ENCODE measurements around the gene LHX5.
A peak's percentile ranks its signal among the peaks of the same experiment; 100 is the strongest.

LHX5 gene

DNA sequence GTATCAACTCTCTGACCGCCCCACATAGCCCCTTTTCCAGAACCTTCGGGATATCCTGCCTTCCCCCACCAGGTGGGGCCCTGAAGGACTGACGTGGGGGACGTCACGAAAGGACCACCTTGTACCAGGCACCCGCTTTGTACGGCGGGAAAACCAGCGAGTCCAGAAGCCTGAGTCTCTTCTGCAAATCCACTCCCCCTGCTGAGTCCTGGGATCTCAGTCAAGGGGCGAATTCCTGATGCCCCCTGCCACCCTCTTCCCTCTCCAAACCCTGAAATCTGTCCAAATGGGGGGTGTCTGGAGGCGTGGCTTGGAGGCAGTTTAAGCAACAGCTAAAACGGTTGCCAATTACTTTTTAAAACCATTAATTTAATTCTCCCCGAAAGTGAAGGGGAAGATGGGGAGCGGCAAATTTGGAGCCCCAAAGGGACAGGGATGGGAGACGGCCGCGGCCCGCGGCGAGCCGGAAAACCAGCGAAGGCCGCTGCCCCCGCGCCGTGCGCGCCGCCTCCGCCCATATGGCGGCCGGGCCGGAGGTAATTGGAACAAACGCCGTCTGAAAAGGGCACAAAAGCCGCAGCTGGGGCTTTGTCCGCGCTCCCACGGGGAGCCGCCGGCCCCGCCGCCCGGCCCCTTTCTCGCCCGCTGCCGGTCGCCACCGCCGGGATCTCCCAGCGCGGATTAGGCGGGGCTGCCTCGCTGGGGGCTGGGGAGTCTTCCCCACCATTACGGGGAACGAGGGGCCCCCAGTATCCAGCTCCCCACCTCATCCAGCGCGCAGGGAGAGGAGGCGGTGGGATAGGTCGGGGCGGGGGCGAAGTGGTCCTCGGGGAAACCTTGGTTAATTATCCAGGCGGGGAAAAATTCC lies 6.6 kb downstream of the LHX5 start:
- no peak for DNase-seq

DNA sequence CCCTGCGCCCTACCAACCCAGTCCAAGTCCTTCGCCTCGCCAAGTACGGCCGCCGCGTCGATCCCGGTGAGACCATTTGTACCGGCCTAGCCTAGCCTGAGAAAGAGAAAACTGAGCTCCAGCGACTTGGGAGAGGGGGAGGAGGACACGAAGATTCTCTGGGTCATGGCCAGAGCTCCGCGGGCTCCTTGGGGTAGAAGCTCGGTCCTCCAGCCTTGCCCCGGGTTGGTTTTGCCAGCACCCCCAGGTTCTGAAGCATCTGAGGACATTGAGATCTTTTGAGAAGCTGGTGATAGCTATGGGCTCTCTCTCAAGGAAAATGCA lies 7.3 kb downstream of the LHX5 start:
- DNase-seq: no peak

DNA sequence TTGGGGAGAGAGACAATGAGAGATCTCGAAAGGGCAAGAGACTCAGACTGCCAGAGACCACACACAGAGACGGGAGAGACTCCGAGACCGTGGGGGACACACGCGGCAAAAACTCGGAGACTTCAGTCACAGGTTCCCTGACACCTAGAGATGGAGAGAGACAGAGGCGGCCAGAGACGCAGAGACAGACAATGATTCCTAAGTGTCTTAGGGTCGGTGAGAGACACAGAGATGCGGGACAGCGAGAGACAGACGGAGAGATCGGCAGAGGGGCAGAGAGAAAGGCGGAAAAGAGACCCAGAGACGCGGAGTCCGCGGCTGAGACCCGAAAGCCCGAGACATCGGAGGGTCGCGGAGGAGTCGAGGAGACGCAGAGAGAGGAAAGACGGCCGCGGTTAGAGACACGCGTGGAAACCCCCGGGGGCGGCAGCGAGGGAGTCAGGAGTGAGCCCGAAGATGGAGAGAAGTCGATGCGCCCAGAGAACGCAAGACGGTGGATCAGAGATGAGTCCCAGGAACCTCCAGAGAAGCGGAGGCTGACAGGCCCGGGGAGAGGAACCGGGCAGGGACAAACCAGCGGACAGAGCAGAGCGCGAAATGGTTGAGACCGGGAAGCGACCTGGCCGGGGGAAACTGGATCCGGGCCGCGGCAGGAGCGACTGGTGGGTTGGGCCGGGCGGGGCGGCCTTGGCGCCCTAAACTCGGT lies 7.8 kb downstream of the LHX5 start:
- DNase-seq: no peak

DNA sequence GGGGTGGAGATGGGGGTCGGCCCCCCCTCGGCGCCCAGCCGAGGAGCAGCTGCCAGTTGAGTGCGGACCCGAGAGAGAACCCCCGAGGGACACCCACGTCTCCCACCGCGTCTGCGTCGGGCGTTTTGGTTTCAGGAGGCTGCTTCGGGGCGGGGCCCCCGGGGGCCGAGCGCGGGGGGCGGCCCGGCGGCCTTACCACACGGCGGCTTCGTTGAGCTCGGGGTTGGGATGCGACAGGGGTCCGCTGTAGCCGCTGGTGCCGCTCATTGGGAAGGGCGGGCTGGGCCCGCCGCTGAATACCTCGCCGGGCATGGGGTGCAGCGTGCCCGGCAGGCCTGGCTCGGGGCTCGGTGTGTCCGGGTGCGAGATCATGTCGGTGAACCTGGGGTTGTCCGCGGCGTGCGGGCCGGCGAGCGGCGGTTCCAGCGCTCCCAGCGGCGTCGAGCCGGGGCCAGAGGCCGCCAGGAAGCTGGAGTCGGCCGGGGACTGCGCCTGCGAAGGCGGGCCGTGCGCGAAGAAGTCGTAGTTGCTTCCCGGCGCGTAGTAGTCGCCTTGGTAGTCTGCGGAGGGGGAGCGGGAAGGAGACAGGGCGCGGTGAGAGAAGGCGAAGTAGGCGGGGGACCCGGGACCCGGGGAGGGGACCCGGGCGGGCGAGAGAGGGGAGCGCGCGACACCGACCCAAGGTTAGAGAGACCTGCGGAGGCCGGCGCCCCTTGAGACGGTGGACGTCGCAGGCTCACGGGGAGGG lies 8.5 kb downstream of the LHX5 start:
- no peak for DNase-seq

DNA sequence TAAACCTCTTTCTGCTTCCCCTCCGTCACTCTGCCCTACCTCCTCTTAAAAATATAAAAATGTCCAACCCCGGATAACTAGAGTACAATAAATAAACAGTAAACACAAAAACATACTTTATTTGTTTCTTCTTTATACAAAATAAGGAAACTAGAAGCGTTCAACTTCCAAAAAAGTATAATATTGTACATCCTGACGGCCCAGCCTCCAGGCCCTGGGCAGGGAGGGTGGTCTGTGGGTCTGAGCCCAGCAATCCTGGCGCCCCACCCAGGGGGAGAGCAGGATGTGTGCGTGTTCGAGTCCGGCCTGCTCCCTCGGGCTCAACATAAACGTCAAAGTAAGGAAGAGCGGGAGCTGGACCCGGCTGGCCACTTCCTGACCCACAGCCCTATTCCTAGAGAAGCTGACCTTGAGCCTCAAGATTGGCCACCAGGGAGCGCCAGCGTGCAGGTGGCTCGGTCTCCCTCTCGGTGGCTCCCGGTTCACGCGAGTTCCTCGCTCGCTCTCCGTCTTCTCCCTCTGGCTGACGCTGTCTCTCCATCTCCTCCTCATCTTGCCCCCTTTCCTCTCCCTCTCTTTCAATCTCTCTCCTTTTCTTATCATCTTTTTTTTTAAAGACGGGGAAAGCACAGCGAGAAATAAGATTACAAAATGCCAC lies 9.4 kb downstream of the LHX5 start:
- peak; percentile 66 for DNase-seq

DNA sequence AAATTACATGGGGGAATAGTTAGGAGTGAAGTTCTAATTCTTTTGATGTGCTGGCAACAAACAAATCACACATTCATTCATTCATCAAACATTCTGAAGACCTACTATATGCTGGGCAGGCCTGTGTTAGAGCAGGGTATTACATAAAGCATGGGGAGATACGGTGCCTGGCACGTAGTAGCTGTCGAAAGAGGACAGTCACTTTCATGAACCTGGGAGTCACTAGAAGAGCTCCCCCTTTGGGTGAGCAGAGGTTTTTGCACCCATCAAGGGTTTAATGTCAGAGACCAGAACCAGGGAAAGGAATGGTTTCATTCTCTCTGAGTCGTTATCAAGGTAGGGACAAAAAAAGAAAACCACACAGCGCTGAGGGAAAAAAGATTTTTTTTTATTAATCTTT lies 10.0 kb downstream of the LHX5 start:
- DNase-seq: no peak

DNA sequence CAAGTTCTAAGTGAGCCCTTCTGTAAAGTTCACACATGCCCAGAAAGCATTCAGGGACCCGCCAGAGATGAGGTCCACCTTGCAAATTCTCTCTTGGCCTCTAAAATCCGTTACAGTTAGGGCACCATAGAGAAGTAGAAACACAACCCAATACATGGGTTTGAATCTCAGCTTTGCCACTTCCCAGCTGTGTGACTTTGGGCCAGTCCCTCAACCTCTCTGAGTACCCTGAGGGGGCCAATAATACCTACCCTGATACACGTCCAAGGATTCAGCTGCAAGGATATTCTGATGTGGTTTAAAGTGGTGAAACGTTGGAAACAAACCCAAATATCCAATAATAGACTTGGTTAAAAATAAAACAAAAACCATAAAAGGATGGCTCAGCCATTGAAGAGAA lies 11.7 kb downstream of the LHX5 start:
- DNase-seq: no peak

DNA sequence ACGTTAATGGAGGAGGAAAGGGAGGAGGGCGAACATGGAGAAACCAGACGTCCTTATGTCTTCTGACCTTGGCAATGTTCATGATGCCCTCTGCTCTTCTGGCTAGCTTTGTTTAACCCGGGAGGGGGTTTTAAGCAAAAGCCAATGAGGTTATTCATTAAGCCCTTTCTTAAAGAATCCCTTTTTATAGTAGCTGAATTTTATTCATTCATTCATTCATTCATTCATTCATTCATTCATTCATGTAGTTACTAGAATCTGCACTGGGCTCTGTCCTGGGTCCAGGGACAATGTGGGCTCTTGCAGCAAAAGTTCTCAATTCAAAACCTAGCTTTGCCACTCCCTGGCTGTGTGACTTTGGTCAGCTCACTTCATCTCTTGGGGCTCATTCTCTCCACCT lies 14.0 kb downstream of the LHX5 start:
- DNase-seq: no peak

DNA sequence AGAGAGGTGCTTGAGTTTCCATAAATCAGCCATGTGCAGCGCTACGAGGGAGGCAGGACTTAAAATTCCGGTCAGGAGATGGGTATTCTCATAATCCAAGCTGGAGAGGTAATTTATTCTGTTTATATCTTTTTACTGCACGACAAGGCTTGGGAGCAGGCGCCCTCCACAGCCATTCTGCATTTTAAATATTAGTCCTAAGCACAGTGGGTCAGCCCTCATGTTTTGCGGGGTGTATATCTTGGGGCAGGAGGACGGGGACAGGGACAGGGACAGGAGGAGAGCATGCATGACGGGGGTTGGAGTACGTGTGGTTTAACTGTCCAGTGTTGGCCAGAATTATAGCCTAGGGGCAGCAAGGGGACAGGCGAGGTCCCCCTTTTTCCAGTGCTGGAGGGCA lies 14.5 kb downstream of the LHX5 start:
- no peak for DNase-seq

DNA sequence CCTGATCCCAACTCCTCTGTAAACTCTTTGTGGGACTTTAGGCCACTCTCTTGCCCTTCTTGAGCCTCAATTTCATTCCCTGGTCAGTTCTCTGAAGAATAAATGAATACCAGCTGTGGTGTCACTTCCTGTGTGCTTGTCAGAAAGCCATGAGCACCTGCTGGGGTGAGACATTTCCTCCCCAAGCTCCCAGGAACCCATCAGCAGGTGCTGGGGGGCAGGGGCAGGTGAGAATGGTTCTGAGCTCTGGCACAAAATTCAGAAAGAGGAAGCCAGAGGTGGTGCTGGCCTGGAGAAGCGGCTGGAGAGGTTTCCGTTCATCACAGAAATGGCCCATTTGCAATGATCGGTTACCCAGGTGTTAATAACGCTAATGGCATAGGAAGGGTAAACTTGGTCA lies 14.9 kb downstream of the LHX5 start:
- no peak for DNase-seq

DNA sequence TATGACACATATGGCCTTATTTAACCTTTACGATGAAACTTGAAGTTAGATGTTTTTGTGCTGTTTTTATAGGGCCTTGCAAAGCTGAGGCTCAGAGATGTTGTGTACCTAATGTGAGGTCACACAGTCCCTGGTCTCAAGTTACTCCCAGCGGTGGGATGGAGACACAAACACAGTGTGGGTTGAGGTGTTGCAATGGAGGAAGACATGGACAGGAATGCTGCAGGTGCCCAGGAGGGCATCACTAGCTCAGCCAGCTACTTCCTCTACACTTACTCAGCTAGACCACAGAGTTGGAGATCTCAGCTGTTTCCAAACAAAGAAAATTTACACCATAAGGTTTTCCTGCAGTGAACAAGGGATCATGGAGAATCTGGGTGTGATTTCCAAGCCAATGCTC lies 15.5 kb downstream of the LHX5 start:
- DNase-seq: no peak

DNA sequence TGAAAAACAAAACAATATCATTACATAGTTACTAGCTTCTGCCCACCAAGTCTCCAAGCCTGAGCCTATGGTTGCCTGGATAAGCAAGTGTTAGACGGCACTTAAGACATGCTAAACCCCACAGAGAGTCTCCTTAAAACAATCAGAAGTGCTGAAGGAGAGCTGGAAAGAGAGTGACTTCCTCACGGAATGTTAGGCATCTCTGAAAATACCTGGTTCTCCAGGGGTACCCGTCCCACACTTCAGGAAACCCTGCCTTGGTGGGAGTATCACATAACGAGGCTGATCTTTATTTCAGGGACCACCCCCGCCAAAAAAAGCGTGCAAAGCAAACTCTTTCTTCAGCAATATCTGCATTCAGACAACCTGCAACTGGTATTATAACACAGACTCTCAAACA lies 18.3 kb downstream of the LHX5 start:
- DNase-seq: no peak

DNA sequence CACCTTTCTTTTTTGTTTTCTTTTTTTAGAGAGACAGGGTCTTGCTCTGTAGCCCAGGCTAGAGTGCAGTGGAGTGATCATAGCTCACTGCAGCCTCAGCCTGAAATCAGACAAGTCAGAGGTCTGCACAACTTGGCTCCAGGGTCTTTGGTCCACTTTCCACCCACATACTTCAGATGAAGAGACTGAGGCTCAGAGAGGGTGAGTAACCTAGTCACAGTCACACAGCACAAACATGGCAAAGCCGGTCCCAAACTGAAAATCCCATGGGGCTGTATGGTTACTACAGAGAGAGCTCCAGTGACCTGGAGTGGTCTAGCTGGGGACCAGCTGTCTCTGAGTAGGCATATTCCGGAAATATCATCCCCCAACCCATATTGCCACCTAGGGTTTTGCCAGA lies 19.2 kb downstream of the LHX5 start:
- no peak for DNase-seq

DNA sequence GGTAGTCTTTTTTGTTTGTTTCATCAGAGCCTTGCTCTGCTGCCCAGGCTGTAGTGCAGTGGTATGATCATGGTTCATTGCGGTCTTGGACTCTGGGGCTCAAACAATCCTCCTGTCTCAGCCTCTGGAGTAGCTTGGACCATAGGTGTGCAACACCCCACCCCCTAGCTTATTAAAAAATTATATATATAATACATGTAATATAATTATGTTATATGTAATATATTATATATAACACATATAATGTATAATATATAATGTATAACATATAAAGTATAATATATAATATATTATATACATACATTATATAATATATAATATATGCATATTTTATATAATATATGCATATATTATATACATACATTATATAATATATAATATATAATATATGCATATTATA lies 21.8 kb downstream of the LHX5 start:
- DNase-seq: no peak

DNA sequence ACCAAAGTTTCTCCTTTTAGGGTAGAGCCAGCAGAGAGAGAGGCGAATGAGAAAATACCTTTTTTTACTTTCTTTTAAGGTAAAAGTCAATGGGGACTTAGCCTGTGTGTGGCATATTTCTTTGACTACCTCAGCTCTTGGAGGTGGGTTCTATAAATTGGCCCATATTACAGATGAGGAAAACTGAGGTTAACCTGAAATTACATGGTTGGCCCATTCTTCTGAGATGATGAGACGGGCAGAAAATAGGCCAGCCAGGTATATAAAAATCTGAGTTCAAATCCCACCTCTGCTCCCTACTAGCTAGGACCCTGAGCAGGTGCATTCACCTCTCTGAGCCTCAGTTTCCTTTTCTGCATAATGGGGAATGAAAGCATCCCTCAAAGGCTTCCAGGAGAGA lies 22.4 kb downstream of the LHX5 start:
- no peak for DNase-seq

DNA sequence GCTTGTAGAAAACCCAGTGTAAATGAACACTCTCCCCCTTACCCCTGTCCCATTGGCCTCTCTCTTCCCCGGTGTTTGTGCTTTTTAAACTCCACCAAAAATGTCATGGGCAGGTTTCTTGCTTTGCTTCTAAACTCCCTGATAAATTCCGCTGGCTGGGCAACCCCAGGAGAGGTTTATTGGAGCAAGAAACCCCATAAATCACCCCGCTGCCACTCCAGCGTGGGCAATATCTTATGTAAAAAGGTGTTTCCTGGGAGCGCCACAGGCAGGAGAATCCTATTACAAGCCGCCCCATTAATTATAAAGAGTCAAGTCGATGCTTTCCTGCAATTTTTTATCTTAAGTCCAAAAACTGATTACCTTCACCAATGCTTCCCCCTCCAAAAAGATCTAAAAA lies 22.8 kb downstream of the LHX5 start:
- no peak for DNase-seq

DNA sequence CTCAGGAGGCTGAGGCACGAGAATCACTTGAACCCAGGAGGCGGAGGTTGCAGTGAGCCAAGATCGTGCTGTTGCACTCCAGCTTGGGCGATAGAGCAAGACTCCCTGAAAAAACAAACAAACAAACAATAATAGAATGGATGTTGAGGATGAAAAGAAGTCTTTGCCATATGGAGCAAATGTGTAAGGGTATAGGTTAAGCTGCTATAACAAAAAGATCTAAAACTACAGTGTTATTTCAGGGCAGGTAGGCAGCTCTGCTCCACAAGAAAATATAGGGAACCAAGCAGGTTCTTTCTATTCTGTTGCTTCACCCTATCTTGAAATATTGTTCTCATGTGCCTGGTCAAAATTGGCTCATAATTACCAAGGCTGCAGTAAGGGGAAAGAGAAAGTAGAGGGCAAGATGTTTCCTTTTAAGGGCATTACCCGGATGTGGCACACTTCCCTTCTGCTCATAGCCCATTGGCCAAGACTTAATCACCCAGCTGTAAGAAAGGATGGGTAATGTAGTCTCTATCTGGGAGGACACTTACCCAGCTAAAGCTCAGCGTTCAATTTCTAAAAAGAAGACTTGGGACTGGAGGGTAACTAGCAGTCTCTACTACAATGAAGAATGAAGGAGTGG lies 26.0 kb downstream of the LHX5 start:
- DNase-seq: no peak

DNA sequence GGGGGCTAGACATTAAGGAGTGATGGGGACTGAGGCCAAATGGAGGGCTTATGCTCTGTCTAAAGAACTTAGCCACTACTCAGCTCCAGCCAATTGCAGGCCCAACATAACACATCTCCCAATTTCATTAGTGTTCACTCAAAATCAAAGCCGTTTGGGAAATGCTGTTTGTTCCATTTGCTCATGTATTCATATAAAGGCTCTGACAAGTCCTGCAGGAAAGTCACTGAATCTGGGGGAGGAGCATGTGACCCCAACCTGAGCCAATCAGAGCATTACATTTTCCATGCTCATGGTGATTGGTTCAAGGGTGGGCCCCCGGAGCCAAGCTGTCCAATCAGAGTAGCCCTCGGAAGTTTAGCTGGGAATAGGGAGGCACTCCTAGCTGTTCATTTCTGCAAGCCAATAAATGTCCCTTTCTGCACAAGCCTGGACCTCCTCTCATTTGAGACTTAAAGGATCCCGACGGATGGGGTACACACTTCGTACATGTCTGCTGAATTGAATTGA lies 28.6 kb downstream of the LHX5 start:
- no peak for DNase-seq

DNA sequence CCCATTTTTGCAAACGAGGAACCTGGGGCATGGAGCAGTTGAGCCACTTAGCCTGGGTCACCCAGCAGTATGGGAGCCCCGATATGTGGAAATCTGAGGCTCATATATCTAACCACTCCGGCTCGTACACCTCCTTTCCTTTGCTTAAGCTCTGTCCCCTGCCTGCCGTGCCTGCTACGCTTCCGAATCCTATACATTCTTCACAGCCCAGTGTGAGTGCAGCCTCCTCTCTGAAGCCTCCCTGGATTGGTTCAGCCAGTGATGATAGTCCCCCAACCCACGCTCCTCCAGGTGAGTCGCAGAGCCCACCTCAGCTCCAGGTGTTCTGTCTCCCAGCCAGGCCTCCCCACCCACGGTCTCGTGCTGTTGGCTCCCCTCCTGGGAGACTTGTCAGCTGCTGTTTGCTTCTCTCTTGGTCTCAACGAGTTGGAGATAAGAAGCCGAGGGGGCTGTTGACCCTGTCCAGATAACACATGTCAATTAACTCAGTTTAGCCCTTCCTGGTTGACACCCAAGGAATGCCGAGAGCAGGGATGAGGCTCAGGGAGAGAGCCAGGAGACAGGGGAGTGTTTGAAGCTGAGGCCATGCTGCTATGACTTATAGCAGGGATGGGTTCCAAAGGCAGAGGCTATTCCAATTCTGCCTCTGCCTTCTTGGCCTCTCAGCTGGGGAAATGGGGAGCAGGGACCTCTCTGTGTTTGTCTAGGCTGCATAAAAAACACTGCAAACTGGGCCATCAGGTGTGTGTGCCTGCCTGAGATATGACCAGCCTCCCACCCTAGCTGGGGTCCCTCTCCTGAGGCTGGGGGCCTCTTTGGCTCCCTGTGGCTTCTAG lies 30.5 kb downstream of the LHX5 start:
- DNase-seq: no peak

DNA sequence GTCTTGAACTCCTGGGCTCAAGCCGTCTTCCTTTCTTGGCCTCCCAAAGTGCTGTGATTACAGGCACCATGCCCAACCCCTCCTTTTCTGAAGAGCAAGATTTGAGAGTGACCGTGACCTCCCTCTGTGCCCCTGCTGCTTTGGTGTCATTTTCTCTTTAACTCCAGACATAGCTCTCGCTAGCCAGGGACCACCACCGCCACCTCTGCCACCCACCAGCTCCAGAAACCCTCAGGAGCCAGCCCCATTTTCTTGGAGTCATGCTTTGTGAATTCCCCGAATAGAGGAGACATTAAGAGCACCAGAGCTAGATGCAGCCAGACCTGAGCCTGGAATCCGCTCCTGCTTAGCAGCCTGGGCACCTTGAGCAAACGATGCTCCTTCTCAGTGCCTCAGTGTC lies 31.3 kb downstream of the LHX5 start:
- no peak for DNase-seq

DNA sequence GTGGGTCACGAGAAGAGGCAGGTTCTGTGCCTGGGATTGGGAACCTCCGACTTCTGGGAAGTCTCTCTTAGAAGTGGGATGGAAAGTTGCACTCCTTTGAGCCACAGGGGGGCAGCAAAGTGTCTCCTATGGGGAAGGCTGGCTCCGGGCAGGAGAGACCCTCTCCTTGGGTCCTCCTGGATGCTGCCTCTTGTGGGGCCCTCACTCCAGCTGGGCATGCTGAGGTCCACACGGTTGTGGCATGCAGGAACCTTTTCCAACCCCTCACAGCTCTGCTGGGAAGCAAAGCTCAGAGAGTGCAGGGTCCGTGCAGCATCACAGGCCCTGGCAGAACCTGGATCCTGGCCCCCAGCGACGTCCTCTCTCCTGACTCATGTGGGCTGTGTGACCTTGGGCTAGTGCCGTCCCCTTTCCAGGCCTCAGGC lies 32.1 kb downstream of the LHX5 start:
- no peak for DNase-seq

DNA sequence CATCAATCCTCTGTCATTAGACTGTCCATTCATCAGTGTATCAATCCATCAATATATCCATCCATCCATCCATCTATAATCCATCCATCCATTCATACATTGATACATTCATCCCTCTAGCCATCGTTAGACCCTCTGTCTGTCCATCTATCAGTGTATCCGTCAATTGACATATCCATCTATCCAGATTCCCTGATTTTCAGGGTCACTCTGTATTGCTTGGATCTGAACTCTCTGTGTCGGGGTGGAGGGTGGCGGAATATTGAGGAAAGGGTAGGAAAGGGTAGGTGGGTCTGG lies 32.4 kb downstream of the LHX5 start:
- DNase-seq: no peak

Data from stimulated activated CD4-positive, alpha-beta T cell treated with anti-CD3 and anti-CD28 coated beads, Interleukin-1b, Interleukin-23, amount 100 ng/mL, for 48 hours (primary cell).